Vagina (tissue), 2 donors: ENCODE measurements around the gene CDK16. TPM values are rescaled to one million over a fixed set of nuclear protein-coding genes. Genes with fewer than 3 reads are reported as not detected.

Source experiments
- DNase-seq, 2 donors: peaks; one replicate each; pipeline ENCODE4 v3.0.0-alpha.2; 2017; ENCODE audit errors: extremely low spot score in 2 of 2
- H3K27ac ChIP-seq: fragments of 200-600 bp; sonication (generic); one replicate; pipeline ENCODE4 v1.5.1; 2019
- H3K27me3 ChIP-seq: fragments of 200-600 bp; sonication (generic); one replicate; pipeline ENCODE4 v1.5.1; 2019
- H3K36me3 ChIP-seq, 2 donors: fragments of 200-600 bp; sonication (generic); one replicate each; pipeline ENCODE4 v1.5.1; 2017 to 2019
- H3K4me1 ChIP-seq: fragments of 200-600 bp; sonication (generic); one replicate; pipeline ENCODE4 v1.5.1; 2019
- H3K4me3 ChIP-seq, 2 donors: fragments of 200-600 bp; sonication (generic); 1 replicate in 1 of 2; 2 replicates in 1 of 2; pipeline ENCODE4 v1.5.1; 2016 to 2019
- H3K9me3 ChIP-seq: fragments of 200-600 bp; sonication (generic); one replicate; pipeline ENCODE4 v1.5.1; 2019
- POLR2A ChIP-seq, 2 donors: fragments of 450-650 bp; IDR thresholded peaks; one replicate each; pipeline ENCODE4 v1.6.1; 2017; ENCODE audit warnings: antibody characterized with exemption in 2 of 2, mild to moderate bottlenecking in 2 of 2, moderate library complexity in 2 of 2
- POLR2AphosphoS5 ChIP-seq, 2 donors: sonication (generic); formaldehyde crosslinking; IDR thresholded peaks; one replicate each; pipeline ENCODE4 v1.9.0; 2017; ENCODE audit warnings: antibody characterized with exemption in 2 of 2, mild to moderate bottlenecking in 2 of 2, low read depth in 1 of 2; ENCODE audit not compliant: insufficient read depth in 1 of 2
- intact Hi-C: fragments of 100-400 bp; cut with DNase I; formaldehyde crosslinking; loops from one replicate; pipeline ENCODE4 v1.15.1; 2023
- total RNA-seq: library from RNA; depleted of rRNA; stranded (reverse); fragments of >200 nt; gene quantifications from one replicate; pipeline ENCODE4 v1.2.3, GENCODE V29; 2016
- TF ChIP-seq, protein P1 (sequence below), 3 experiments: fragments of 450-650 bp in 2 of 3; fragments of 200-600 bp in 1 of 3; sonication (generic) in 1 of 3; IDR thresholded peaks; one replicate each; pipeline ENCODE4 v1.5.1; 2017 to 2019; ENCODE audit warnings: antibody characterized with exemption in 3 of 3, mild to moderate bottlenecking in 2 of 3, moderate library complexity in 2 of 3

The CDK16 gene
- total RNA-seq, 1 donor from 2014 or later = 73.9 TPM

- Histone ChIP-seq H3K36me3 (peaks cover 0 to 49% of the 10 kb centered on the region in 2 donors), H3K27ac (no peak overlapping the region), H3K27me3 (no peaks in the 10 kb centered on the region), H3K4me3 (no peak overlapping the region), H3K4me1 (peaks cover 4% of the 10 kb centered on the region), H3K9me3 (no peaks in the 10 kb centered on the region)
- intact Hi-C loops = no loop called here
- no peak for DNase-seq
- TF ChIP-seq, protein P1, sequence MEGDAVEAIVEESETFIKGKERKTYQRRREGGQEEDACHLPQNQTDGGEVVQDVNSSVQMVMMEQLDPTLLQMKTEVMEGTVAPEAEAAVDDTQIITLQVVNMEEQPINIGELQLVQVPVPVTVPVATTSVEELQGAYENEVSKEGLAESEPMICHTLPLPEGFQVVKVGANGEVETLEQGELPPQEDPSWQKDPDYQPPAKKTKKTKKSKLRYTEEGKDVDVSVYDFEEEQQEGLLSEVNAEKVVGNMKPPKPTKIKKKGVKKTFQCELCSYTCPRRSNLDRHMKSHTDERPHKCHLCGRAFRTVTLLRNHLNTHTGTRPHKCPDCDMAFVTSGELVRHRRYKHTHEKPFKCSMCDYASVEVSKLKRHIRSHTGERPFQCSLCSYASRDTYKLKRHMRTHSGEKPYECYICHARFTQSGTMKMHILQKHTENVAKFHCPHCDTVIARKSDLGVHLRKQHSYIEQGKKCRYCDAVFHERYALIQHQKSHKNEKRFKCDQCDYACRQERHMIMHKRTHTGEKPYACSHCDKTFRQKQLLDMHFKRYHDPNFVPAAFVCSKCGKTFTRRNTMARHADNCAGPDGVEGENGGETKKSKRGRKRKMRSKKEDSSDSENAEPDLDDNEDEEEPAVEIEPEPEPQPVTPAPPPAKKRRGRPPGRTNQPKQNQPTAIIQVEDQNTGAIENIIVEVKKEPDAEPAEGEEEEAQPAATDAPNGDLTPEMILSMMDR (IDR thresholded peaks at IDR 0.05) = no peak
- TF ChIP-seq POLR2AphosphoS5 (IDR thresholded peaks at IDR 0.05; ENCODE audit: insufficient read depth in 1 of 2, low read depth in 1 of 2) (no peak), POLR2A (IDR thresholded peaks at IDR 0.05) (no peak)
Observed at GRCh38 chrX:47242321-47242720, 23.8 kb downstream of the CDK16 start.

GRCh38 chrX:47243351-47243750 lies 24.9 kb downstream of the CDK16 start:
- Histone ChIP-seq H3K9me3 (no peaks in the 10 kb centered on the region), H3K4me3 (no peak overlapping the region), H3K4me1 (peaks cover 4% of the 10 kb centered on the region), H3K27me3 (no peaks in the 10 kb centered on the region), H3K27ac (no peak overlapping the region), H3K36me3 (peaks cover 0 to 49% of the 10 kb centered on the region in 2 donors)
- TF ChIP-seq, protein P1 (IDR thresholded peaks at IDR 0.05) = no peak
- TF ChIP-seq POLR2A (IDR thresholded peaks at IDR 0.05) (no peak), POLR2AphosphoS5 (IDR thresholded peaks at IDR 0.05; ENCODE audit: insufficient read depth in 1 of 2, low read depth in 1 of 2) (no peak)
- DNase-seq = no peak
- intact Hi-C loops = no loop called here

DNA sequence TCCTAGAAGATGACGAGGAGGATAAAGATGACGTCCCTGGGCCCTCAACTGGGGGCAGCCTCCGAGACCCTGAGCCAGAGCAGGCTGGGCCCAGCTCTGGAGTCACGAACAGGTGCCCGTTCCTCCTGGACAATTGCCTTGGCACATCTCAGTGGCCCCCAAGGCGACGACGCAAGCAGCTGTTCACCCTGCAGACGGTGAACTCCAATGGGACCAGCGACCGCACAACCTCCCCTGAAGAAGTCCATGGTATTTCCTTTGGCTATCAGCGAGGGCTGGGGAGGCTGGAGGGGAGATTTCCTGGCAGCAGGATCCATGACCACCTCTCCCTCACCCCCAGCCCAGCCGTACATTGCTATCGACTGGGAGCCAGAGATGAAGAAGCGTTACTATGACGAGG lies 26.2 kb downstream of the CDK16 start:
- no peaks in the 10 kb centered on the region for H3K9me3 ChIP-seq
- H3K4me3 ChIP-seq = no peak overlapping the region
- TF ChIP-seq POLR2A (IDR thresholded peaks at IDR 0.05) (no peak), POLR2AphosphoS5 (IDR thresholded peaks at IDR 0.05; ENCODE audit: insufficient read depth in 1 of 2, low read depth in 1 of 2) (no peak)
- H3K4me1 ChIP-seq = no peaks in the 10 kb centered on the region
- intact Hi-C loops = no loop called here
- H3K27ac ChIP-seq = no peak overlapping the region
- H3K27me3 ChIP-seq = no peaks in the 10 kb centered on the region
- no peak for DNase-seq
- peaks cover 0 to 49% of the 10 kb centered on the region in 2 donors for H3K36me3 ChIP-seq

DNA sequence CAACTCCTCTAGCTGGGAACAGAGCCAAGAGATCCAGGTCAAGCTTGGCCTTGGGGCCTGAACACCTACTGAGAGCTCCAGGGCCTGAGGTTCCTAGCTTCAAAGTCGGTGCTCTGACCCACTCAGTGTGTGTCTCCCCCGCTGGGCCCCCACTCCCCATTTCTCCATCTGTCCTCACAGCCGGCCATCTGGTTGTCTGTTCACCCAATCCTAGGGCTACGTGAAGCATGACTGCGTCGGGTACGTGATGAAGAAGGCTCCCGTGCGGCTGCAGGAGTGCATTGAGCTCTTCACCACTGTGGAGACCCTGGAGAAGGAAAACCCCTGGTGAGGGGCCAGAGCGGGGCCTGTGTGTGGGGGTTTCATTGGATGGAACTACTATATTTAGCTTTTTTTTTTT lies 26.7 kb downstream of the CDK16 start:
- H3K36me3 ChIP-seq = peaks cover 0 to 49% of the 10 kb centered on the region in 2 donors
- no peaks in the 10 kb centered on the region for H3K27me3 ChIP-seq
- intact Hi-C loops = no loop called here
- no peak for DNase-seq
- no peaks in the 10 kb centered on the region for H3K4me1 ChIP-seq
- no peak overlapping the region for H3K27ac ChIP-seq
- no peaks in the 10 kb centered on the region for H3K9me3 ChIP-seq
- H3K4me3 ChIP-seq = no peak overlapping the region
- TF ChIP-seq, protein P1 (IDR thresholded peaks at IDR 0.05) = no peak
- TF ChIP-seq POLR2AphosphoS5 (IDR thresholded peaks at IDR 0.05; ENCODE audit: insufficient read depth in 1 of 2, low read depth in 1 of 2) (no peak), POLR2A (IDR thresholded peaks at IDR 0.05) (no peak)

DNA sequence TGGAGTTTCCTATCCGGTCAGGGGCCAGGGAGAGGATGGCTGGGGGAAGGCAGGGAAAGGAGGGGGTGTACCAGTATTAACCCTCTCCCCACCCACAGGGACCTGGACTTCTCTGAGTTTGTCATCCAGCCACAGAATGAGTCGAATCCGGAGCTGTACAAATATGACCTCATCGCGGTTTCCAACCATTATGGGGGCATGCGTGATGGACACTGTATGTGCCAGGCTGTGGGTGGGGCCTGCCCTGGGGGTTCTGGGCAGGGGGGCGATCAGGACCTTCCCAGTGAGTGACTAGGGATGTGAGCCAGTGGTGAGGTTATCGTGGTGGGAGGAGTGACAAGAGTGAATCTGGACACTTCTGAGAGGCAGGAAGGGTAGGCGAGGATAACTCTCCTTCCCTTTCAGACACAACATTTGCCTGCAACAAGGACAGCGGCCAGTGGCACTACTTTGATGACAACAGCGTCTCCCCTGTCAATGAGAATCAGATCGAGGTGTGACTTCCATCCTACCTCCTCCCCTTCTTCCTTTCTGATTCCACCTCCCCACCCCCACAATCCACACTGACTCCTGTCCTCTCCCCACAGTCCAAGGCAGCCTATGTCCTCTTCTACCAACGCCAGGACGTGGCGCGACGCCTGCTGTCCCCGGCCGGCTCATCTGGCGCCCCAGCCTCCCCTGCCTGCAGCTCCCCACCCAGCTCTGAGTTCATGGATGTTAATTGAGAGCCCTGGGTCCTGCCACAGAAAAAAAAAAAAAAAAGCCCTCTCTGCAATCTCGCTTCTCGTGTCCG lies 28.9 kb downstream of the CDK16 start:
- TF ChIP-seq, protein P1 (IDR thresholded peaks at IDR 0.05) = no peak
- TF ChIP-seq POLR2AphosphoS5 (IDR thresholded peaks at IDR 0.05; ENCODE audit: insufficient read depth in 1 of 2, low read depth in 1 of 2) = no peak
- TF ChIP-seq POLR2A (IDR thresholded peaks at IDR 0.05) = no peak
- DNase-seq = no peak
- intact Hi-C loops = no loop called here

More for the DNA sequence above, 28.9 kb downstream of the CDK16 start:
- H3K27me3 ChIP-seq = no peaks in the 10 kb centered on the region
- H3K4me3 ChIP-seq = no peak overlapping the region
- H3K27ac ChIP-seq = no peak overlapping the region
- H3K9me3 ChIP-seq = no peaks in the 10 kb centered on the region
- no peaks in the 10 kb centered on the region for H3K4me1 ChIP-seq
- H3K36me3 ChIP-seq = peaks cover 0 to 27% of the 10 kb centered on the region in 2 donors
